ENCODE measurements around the gene HSPA6.
A peak's percentile ranks its signal among the peaks of the same experiment; 100 is the strongest.
"Not testable (repeated sequence)": the region's sequence is repeated elsewhere in the genome, so short reads cannot be mapped to it uniquely, and the experiment has no call there.

Gene HSPA6

GRCh38 chr1:161530671-161531641 lies 6.6 kb downstream of the HSPA6 start:
- peak overlapping the region; percentile 64 for H3K27ac ChIP-seq

GRCh38 chr1:161531986-161532643 lies 7.8 kb downstream of the HSPA6 start:
- no peak overlapping the region for H3K27ac ChIP-seq
- TF ChIP-seq, protein P1, sequence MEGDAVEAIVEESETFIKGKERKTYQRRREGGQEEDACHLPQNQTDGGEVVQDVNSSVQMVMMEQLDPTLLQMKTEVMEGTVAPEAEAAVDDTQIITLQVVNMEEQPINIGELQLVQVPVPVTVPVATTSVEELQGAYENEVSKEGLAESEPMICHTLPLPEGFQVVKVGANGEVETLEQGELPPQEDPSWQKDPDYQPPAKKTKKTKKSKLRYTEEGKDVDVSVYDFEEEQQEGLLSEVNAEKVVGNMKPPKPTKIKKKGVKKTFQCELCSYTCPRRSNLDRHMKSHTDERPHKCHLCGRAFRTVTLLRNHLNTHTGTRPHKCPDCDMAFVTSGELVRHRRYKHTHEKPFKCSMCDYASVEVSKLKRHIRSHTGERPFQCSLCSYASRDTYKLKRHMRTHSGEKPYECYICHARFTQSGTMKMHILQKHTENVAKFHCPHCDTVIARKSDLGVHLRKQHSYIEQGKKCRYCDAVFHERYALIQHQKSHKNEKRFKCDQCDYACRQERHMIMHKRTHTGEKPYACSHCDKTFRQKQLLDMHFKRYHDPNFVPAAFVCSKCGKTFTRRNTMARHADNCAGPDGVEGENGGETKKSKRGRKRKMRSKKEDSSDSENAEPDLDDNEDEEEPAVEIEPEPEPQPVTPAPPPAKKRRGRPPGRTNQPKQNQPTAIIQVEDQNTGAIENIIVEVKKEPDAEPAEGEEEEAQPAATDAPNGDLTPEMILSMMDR (conservative IDR thresholded peaks at IDR 0.05) = no peak

GRCh38 chr1:161532644-161533567 lies 8.6 kb downstream of the HSPA6 start:
- not testable (repeated sequence) for H3K27ac ChIP-seq

DNA sequence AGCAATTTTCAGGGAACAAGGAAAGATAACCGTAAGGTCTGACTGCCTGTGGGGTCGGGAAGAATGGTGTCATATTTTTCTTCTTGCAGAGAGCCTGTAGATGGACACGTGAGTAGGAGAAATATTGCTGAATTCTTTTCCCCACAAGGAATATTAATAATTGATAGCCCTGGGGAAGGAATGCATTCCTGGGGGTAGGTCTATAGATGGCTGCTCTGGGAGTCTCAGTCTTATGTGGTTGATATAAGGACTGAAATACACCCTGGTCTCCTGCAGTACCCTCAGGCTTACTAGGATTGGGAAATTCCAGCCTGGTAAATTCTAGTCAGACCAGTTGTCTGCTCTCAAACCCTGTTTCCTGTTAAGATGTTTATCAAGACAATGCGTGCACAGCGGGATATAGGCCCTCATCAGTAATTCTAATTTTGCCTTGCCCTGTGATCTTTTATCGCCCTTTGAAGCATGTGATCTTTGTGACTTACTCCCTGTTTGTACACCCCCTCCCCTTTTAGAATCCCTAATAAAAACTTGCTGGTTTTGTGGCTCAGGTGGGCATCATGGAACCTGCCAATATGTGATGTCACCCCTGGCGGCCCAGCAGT lies 12.8 kb downstream of the HSPA6 start:
- not testable (repeated sequence) for H3K27ac ChIP-seq

GRCh38 chr1:161538925-161539479 lies 14.7 kb downstream of the HSPA6 start:
- H3K27ac ChIP-seq = not testable (repeated sequence)

DNA sequence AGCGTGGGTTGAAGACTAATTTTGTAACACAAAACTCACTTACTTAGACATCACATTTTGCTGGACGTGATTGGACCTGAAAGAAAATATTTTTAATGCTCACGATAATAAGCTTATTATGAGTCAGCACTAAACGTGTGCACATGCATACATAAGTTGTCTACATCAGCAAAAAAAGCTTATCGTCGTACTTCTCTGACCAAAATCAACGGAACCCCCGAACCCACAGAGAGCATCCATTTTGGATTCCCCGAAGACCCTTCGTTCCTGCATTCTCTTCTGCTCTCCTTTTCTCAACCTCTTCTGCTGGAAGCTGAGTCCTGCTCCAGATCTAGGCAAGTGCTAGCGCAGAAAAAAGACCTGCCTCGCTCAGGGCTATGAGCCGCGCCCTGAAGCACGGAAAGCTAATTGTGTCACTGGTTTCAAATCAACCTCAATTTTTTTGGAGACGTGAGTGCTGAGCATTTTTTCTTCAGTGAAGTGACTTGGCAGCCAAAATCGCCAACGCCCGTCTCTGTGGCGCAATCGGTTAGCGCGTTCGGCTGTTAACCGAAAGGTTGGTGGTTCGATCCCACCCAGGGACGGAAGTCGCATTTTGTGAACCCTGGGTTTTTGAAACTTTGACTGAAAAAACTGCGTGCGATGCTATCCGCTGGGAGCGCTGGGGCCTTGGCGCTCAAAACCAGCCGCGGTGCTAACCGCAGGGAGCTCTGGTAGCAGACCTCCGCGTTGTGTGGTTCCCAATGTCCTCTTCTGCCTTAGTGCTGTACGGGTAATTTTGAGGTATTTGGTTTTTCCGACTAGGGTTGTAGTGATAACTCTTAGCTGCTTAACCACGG lies 15.6 kb downstream of the HSPA6 start:
- peak overlapping the region; percentile 22; the same call in 1 of the 2 replicates for H3K27ac ChIP-seq

- not testable (repeated sequence) for H3K27ac ChIP-seq
Observed at GRCh38 chr1:161540570-161540960, 16.2 kb downstream of the HSPA6 start.

GRCh38 chr1:161542091-161542559 lies 17.8 kb downstream of the HSPA6 start:
- H3K27ac ChIP-seq = not testable (repeated sequence)

DNA sequence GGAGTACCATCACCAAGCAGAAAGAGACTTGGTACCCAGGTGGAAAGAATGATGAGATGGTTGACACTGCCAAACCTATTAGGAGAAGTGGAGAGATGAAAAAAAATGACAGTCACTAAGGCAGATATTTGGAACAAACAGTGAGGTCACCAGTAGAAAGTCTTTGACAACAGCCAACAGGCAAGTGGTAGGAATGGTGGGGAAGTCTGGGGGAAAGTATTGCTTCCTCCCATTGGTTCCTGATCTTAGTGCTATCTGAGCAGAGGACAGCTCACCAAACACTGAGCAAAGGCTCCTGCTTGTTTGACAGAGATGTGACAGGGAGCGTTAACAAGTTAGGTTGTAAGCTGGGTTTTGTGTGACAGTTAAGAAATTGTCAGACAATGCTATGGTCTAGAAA lies 18.8 kb downstream of the HSPA6 start:
- H3K27ac ChIP-seq = not testable (repeated sequence)

- not testable (repeated sequence) for H3K27ac ChIP-seq
Observed at GRCh38 chr1:161545005-161545731, 20.8 kb downstream of the HSPA6 start.

DNA sequence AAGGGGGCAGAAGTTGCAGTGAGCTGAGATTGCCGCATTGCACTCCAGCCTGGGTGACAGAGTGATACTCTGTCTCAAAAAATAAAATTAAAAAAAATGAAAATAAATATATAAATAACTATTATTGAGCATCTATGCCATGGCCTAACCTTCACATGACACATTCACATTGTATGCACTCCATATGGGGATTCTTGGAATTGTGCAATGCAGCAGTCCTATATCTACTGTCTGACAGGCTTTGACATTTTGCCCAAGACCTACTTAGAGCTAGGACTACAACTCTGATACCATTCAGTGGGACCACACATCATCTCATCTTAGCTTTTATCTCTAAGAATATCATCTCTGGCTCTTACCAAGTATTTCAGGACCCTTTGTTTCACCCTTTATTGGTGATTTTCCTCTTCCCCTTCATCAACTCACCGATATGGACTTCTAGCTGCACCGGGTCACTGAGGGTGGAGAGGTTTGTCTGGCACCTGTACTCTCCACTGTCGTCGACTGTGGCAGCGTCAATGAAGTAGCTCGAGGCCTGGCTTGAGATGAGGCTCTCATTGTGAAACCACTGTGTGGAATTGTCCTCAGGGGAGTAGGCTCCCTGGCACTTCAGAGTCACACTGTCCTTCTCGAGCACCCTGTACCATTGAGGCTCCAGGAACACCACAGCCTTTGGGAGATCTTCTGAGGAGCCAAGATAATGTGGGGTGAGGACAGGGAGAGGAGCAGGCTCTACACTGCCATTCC lies 23.8 kb downstream of the HSPA6 start:
- H3K27ac ChIP-seq = not testable (repeated sequence)

DNA sequence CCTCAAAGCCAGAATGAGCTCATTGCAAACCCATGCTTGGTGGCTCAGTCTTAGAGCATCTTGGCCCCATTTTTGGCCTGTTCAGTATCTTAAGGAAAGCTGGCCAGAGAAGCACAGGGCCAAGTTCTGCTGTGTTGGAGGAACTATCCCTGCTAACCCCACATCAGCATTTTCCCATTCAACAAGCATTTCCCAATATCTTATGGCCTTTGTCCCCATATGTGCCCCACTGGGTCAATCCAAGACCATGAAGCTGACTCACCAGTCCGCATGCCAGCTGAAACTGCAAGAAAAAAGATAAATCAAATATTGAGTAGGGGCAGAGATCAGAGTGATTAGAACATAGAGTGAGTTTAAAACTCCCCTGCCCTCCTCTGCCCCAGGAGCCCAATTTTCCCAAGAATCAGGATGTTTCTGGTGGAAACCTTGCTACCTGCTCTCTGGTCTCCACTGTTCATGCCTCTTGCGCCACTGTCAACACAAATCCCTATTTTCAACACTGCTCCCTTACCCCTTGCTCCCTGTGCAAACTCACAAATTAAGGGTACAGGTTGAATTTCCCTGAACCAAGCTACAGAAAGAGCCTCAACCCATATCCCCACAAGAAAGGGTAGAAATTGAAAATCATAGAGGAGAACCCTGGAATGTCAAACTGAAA lies 24.5 kb downstream of the HSPA6 start:
- not testable (repeated sequence) for H3K27ac ChIP-seq

All from VCaP (cell line).